HepG2 (cell line): ENCODE measurements around the gene FRMPD2. TPM values are rescaled to one million over a fixed set of nuclear protein-coding genes. Genes with fewer than 3 reads are reported as not detected.
A peak's percentile ranks its signal among the peaks of the same experiment; 100 is the strongest.

Source experiments
- ARNT ChIP-seq: fragments of 450-650 bp; IDR thresholded peaks from 2 replicates; pipeline ENCODE4 v1.6.1; 2017
- BRCA1 ChIP-seq: sonication (generic); formaldehyde crosslinking; IDR thresholded peaks from 2 replicates; pipeline ENCODE4 v1.4.0; 2020; ENCODE audit warnings: missing genetic modification reagents
- FOXA1 ChIP-seq, 2 experiments: fragments of 450-650 bp in 1 of 2; sonication (generic) in 1 of 2; formaldehyde crosslinking in 1 of 2; IDR thresholded peaks; 2 replicates each; pipeline versions ENCODE4 v1.4.0 to v1.6.1; 2016 to 2020; ENCODE audit warnings: missing genetic modification reagents in 1 of 2
- HDAC2 ChIP-seq: sonication (generic); formaldehyde crosslinking; IDR thresholded peaks from 2 replicates; pipeline ENCODE4 v1.4.0; 2020; ENCODE audit warnings: missing genetic modification reagents
- HMG20A ChIP-seq: IDR thresholded peaks from 2 replicates; pipeline ENCODE4 v1.6.1; 2016; ENCODE audit warnings: borderline replicate concordance
- IKZF5 ChIP-seq: IDR thresholded peaks from 2 replicates; pipeline ENCODE4 v1.6.1; 2018; ENCODE audit warnings: missing genetic modification reagents, mild to moderate bottlenecking, missing compliant biosample characterization
- JUN ChIP-seq: sonication (generic); formaldehyde crosslinking; IDR thresholded peaks from 2 replicates; pipeline ENCODE4 v1.4.0; 2020; ENCODE audit warnings: mild to moderate bottlenecking, missing genetic modification reagents
- RNF219 ChIP-seq: sonication (generic); formaldehyde crosslinking; IDR thresholded peaks from 2 replicates; pipeline ENCODE4 v1.5.0; 2020; ENCODE audit warnings: mild to moderate bottlenecking, missing genetic modification reagents
- STAT6 ChIP-seq: sonication (generic); formaldehyde crosslinking; IDR thresholded peaks from 2 replicates; pipeline ENCODE4 v1.4.0; 2020; ENCODE audit warnings: missing genetic modification reagents, mild to moderate bottlenecking, borderline replicate concordance
- ZBTB20 ChIP-seq: sonication (generic); formaldehyde crosslinking; IDR thresholded peaks from 2 replicates; pipeline ENCODE4 v1.8.1; 2023; ENCODE audit warnings: missing genetic modification reagents, low read depth, mild to moderate bottlenecking, borderline replicate concordance
- ZMYM2 ChIP-seq: sonication (generic); formaldehyde crosslinking; IDR thresholded peaks from 2 replicates; pipeline ENCODE4 v1.8.0; 2022; ENCODE audit warnings: mild to moderate bottlenecking, missing genetic modification reagents
- ZNF337 ChIP-seq: sonication (generic); formaldehyde crosslinking; IDR thresholded peaks from 2 replicates; pipeline ENCODE4 v1.5.1; 2020; ENCODE audit warnings: missing genetic modification reagents, low read depth, mild to moderate bottlenecking, borderline replicate concordance
- polyA plus RNA-seq, 8 experiments: library from polyadenylated mRNA; depleted of rRNA in 3 of 8; stranded (reverse) in 7 of 8; unstranded in 1 of 8; fragments of >200 nt; fragmentation: Illumina TruSeq in 4 of 8; extraction: Trizol in 4 of 8; gene quantifications; 2 replicates each; pipeline versions ENCODE4 v1.2.1 to v1.2.3, GENCODE V29; 2011 to 2016; ENCODE audit warnings: low read depth in 4 of 8, missing spikeins in 1 of 8, mixed read lengths in 1 of 8; ENCODE audit not compliant: insufficient read depth in 1 of 8
- total RNA-seq, 5 experiments: library from RNA; depleted of rRNA; stranded (reverse); fragments of >200 nt; fragmentation: Illumina TruSeq; extraction: Trizol; gene quantifications; 2 replicates each; pipeline ENCODE4 v1.2.3, GENCODE V29; 2016; ENCODE audit warnings: low read depth in 1 of 5
- TF ChIP-seq, protein P1 (sequence below): sonication (generic); formaldehyde crosslinking; conservative IDR thresholded peaks from 2 replicates; pipeline ENCODE4 v1.8.0; 2022; ENCODE audit warnings: missing genetic modification reagents
- TF ChIP-seq, protein P2 (sequence below), 2 experiments: fragments of 450-650 bp in 1 of 2; sonication (generic) in 1 of 2; formaldehyde crosslinking; IDR thresholded peaks; 2 replicates each; pipeline versions ENCODE4 v1.5.0 to v1.8.0; 2020 to 2022; ENCODE audit warnings: mild to moderate bottlenecking in 1 of 2, missing genetic modification reagents in 1 of 2
- TF ChIP-seq, protein P3 (sequence below): sonication (generic); formaldehyde crosslinking; IDR thresholded peaks from 2 replicates; pipeline ENCODE4 v1.5.0; 2020; ENCODE audit warnings: missing genetic modification reagents
- TF ChIP-seq, protein P4 (sequence below): sonication (generic); formaldehyde crosslinking; IDR thresholded peaks from 2 replicates; pipeline ENCODE4 v1.4.0; 2020; ENCODE audit warnings: missing genetic modification reagents

FRMPD2 gene
- total and polyA plus RNA-seq, 2 of the 13 experiments (the other 11 are each of a cell fraction or from before 2014, with no cell fraction given): 0.45 to 1.3 TPM

DNA sequence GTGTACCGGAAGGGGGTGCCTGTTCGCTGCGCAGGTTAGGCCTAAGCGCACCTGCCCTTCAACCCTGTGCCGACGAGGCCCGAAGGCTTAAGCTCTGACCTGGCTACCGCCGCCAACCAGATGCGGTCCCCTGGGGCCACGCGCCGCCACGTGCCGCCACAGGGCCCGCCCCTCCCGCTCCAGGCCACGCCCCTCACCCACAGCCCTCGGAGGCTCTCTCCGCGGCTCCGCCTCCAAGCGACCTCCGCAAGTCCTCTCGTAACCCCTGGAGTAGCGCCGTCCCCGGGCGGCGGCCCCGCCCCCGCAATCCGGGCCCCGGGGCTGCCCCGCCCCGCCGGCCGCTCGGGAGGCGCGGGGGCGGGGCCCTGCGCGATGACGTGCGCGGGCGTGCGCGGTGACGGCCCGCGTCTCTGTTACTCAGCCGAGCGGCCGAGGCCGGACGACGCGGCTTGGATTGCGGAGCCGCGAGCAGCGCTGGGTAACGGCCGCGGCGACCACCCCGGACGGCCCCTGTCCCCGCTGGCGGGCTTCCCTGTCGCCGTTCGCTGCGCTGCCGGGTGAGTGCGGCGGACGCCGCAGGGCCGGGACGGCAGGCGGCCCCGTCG lies 31.9 kb upstream of the FRMPD2 start, which contains the start of gene MAPK8 (continued):
- TF ChIP-seq HDAC2 (CRISPR knock-in tag): peak; percentile 57; the same call in 1 of the 2 replicates
- TF ChIP-seq, protein P1, sequence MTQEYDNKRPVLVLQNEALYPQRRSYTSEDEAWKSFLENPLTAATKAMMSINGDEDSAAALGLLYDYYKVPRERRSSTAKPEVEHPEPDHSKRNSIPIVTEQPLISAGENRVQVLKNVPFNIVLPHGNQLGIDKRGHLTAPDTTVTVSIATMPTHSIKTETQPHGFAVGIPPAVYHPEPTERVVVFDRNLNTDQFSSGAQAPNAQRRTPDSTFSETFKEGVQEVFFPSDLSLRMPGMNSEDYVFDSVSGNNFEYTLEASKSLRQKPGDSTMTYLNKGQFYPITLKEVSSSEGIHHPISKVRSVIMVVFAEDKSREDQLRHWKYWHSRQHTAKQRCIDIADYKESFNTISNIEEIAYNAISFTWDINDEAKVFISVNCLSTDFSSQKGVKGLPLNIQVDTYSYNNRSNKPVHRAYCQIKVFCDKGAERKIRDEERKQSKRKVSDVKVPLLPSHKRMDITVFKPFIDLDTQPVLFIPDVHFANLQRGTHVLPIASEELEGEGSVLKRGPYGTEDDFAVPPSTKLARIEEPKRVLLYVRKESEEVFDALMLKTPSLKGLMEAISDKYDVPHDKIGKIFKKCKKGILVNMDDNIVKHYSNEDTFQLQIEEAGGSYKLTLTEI (CRISPR knock-in tag): no peak
- peak; percentile 68; the same call in 1 of the 2 replicates for TF ChIP-seq ZMYM2 (CRISPR knock-in tag)
- TF ChIP-seq RNF219 (CRISPR knock-in tag): no peak
- TF ChIP-seq ARNT: no peak
- TF ChIP-seq STAT6: no peak
- TF ChIP-seq ZBTB20 (CRISPR knock-in tag): 0 out of 2 replicates have a peak, but pooled peaks have one; percentile 40
- TF ChIP-seq FOXA1 (IDR thresholded peaks at IDR 0.05): no peak
- no peak for TF ChIP-seq FOXA1 (CRISPR knock-in tag; IDR thresholded peaks at IDR 0.05)
- TF ChIP-seq, protein P2, sequence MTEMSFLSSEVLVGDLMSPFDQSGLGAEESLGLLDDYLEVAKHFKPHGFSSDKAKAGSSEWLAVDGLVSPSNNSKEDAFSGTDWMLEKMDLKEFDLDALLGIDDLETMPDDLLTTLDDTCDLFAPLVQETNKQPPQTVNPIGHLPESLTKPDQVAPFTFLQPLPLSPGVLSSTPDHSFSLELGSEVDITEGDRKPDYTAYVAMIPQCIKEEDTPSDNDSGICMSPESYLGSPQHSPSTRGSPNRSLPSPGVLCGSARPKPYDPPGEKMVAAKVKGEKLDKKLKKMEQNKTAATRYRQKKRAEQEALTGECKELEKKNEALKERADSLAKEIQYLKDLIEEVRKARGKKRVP (CRISPR knock-in tag; IDR thresholded peaks at IDR 0.05): peak in 1 of 2 experiments; percentile 60; a peak in 1 of 4 replicates
- no peak for TF ChIP-seq ZNF337 (CRISPR knock-in tag)
- 0 out of 2 replicates have a peak, but pooled peaks have one; percentile 75 for TF ChIP-seq BRCA1 (CRISPR knock-in tag)
- peak; percentile 71 for TF ChIP-seq JUN (CRISPR knock-in tag)
- TF ChIP-seq, protein P3, sequence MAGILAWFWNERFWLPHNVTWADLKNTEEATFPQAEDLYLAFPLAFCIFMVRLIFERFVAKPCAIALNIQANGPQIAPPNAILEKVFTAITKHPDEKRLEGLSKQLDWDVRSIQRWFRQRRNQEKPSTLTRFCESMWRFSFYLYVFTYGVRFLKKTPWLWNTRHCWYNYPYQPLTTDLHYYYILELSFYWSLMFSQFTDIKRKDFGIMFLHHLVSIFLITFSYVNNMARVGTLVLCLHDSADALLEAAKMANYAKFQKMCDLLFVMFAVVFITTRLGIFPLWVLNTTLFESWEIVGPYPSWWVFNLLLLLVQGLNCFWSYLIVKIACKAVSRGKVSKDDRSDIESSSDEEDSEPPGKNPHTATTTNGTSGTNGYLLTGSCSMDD (CRISPR knock-in tag): 0 out of 2 replicates have a peak, but pooled peaks have one; percentile 73
- no peak for TF ChIP-seq IKZF5 (CRISPR knock-in tag)
- TF ChIP-seq, protein P4, sequence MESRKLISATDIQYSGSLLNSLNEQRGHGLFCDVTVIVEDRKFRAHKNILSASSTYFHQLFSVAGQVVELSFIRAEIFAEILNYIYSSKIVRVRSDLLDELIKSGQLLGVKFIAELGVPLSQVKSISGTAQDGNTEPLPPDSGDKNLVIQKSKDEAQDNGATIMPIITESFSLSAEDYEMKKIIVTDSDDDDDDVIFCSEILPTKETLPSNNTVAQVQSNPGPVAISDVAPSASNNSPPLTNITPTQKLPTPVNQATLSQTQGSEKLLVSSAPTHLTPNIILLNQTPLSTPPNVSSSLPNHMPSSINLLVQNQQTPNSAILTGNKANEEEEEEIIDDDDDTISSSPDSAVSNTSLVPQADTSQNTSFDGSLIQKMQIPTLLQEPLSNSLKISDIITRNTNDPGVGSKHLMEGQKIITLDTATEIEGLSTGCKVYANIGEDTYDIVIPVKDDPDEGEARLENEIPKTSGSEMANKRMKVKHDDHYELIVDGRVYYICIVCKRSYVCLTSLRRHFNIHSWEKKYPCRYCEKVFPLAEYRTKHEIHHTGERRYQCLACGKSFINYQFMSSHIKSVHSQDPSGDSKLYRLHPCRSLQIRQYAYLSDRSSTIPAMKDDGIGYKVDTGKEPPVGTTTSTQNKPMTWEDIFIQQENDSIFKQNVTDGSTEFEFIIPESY (CRISPR knock-in tag): no peak
- no peak; the same call in 1 of the 2 replicates for TF ChIP-seq HMG20A (CRISPR knock-in tag)
